ENCODE results near the gene AP1B1. TPM values are rescaled to one million over a fixed set of nuclear protein-coding genes. Genes with fewer than 3 reads are reported as not detected.

AP1B1 gene
- total and polyA plus RNA-seq, 2 experiments from 2014 or later: 67.4 to 68.2 TPM

DNA sequence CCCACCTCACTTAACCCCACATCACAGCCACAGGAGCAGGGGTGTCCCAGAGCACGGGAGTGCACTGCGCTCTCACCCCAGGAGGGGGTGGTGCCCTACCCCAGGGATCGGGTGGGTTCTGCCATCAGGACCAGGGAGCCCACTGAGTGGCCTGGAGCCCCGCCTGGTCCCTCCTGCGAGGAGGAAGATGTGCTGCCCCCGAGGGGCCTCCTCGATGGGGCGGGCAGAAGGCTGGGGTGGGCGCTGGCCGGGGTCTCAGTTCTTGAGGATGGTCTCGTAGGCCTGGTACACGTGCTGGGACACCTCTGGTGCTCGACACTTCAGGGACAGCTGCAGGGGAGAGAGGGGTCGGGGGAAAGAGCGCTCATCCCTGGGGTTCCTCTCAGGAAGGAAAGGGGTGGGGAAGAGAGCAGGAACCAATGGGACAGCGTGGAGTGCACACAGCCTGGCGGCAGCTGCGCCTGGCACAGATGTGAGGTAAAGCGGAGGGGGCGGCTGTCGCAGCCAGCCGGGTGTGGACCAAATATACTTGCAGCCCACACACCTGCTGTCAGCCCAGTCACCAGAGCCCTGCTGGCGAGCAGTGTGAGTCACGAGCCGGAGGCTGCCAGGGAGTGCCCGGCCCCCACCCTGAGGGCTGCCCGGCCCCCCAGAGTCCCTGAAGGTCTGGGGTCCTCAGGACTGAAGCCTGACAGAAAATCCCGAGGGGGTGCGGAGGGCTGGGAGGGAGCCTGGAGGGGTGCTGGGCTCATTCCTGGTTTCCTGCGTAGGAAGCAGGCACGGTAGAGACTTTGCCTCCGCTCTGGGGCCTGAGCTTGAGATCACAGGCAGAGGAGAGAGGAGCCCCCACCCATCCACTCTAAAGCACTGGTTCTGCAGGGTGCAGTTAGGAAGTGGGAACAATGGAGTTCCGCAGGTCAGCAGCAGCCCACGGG is 59.5 kb downstream of the AP1B1 start:
- Histone ChIP-seq H3K4me3 (no peak overlapping the region), H3K36me3 (peaks cover 2% of the 10 kb centered on the region), H3K27ac (no peak overlapping the region), H3K9me3 (ENCODE audit: low read depth) (no peaks in the 10 kb centered on the region), H3K4me1 (ENCODE audit: low read depth) (no peaks in the 10 kb centered on the region), H3K27me3 (no peaks in the 10 kb centered on the region)
- TF ChIP-seq, protein P1, sequence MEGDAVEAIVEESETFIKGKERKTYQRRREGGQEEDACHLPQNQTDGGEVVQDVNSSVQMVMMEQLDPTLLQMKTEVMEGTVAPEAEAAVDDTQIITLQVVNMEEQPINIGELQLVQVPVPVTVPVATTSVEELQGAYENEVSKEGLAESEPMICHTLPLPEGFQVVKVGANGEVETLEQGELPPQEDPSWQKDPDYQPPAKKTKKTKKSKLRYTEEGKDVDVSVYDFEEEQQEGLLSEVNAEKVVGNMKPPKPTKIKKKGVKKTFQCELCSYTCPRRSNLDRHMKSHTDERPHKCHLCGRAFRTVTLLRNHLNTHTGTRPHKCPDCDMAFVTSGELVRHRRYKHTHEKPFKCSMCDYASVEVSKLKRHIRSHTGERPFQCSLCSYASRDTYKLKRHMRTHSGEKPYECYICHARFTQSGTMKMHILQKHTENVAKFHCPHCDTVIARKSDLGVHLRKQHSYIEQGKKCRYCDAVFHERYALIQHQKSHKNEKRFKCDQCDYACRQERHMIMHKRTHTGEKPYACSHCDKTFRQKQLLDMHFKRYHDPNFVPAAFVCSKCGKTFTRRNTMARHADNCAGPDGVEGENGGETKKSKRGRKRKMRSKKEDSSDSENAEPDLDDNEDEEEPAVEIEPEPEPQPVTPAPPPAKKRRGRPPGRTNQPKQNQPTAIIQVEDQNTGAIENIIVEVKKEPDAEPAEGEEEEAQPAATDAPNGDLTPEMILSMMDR (IDR thresholded peaks at IDR 0.05; ENCODE audit: low read depth, low read length): no peak
- no peak for DNase-seq (ENCODE audit: low read depth in 1 of 2, low spot score in 1 of 2)

DNA sequence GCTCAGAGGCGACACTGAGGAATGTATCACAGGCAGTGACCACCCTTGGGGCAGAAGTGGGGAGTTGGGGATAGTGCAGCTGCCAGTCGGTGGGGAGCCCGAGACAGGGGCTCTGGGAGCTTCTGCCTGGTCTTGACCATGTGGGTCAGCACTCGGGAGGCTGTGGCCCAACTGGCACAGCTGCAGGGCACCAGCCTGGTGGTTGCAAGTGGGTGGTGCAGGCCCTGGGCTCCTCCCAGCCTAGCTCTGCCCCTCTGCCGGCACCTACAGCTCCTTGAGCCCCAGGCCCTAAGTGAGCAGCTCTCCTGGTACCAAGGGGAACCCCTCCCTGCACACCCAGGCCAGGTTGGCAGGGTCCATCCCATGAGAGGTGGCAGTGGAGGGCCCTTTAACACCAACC is 60.3 kb downstream of the AP1B1 start:
- no peaks in the 10 kb centered on the region for H3K27me3 ChIP-seq
- no peak overlapping the region for H3K27ac ChIP-seq
- no peaks in the 10 kb centered on the region for H3K4me1 ChIP-seq (ENCODE audit: low read depth)
- DNase-seq (ENCODE audit: low read depth in 1 of 2, low spot score in 1 of 2): no peak
- H3K36me3 ChIP-seq: peaks cover 2% of the 10 kb centered on the region
- TF ChIP-seq, protein P1 (IDR thresholded peaks at IDR 0.05; ENCODE audit: low read depth, low read length): no peak
- no peaks in the 10 kb centered on the region for H3K9me3 ChIP-seq (ENCODE audit: low read depth)
- no peak overlapping the region for H3K4me3 ChIP-seq

DNA sequence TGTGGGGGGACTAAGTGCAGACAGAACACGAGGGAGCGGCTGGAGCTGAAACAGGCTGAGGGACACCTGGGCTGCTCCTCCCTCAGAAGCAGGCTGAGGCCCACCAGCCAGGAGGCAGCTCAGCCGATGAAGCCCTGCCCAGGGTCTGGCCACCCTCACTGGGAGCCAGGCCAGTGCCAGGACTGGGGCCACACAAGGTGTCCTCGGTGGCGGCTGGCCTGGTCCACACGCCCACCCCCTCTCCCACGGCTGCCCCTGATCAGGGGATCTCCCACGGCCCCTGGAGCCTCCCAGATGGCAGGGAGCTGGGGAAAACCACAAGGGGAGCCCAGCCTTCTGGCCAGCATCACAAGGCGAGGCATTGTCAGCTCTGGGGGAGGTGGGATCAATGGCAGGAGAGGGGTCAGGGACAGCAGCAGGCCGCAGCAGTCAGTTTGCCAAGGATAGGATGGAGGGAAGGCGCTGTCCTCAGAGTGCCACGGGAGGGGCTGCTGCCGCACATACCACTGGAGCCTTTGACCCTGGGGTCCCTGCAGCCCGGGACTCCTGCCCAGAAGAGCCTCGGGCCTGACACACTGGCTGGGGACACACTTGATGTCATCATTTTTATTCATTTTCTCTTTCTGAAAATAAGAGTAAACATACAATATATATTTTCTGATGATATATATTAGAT is 61.1 kb downstream of the AP1B1 start:
- H3K36me3 ChIP-seq: peaks cover 2% of the 10 kb centered on the region
- TF ChIP-seq, protein P1 (IDR thresholded peaks at IDR 0.05; ENCODE audit: low read depth, low read length): no peak
- H3K4me1 ChIP-seq (ENCODE audit: low read depth): no peaks in the 10 kb centered on the region
- H3K4me3 ChIP-seq: no peak overlapping the region
- no peak for DNase-seq (ENCODE audit: low read depth in 1 of 2, low spot score in 1 of 2)
- no peaks in the 10 kb centered on the region for H3K9me3 ChIP-seq (ENCODE audit: low read depth)
- H3K27ac ChIP-seq: no peak overlapping the region
- no peaks in the 10 kb centered on the region for H3K27me3 ChIP-seq

DNA sequence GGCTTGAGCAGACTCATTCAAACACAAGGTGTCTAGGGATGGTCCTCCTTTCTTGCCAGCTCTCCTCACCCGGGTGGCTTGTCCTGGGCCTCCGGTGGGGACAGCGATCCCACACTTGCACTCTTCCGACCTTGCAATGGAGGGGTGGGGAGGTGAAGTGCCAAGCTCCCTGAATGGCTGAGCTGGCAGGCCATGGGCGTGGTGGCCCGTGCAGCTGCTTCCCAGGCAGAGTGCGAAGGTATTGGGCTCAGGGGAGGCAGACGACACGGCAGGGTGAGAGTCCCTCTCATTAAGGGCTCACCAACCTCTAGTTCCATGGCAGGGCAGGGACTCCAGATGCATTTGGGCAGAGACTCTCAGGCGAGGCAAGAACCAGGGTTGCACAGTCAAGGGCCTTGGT is 61.9 kb downstream of the AP1B1 start:
- no peak overlapping the region for H3K4me3 ChIP-seq
- H3K36me3 ChIP-seq: peaks cover 2% of the 10 kb centered on the region
- no peak overlapping the region for H3K27ac ChIP-seq
- H3K27me3 ChIP-seq: no peaks in the 10 kb centered on the region
- DNase-seq (ENCODE audit: low read depth in 1 of 2, low spot score in 1 of 2): no peak
- H3K9me3 ChIP-seq (ENCODE audit: low read depth): no peaks in the 10 kb centered on the region
- no peaks in the 10 kb centered on the region for H3K4me1 ChIP-seq (ENCODE audit: low read depth)
- TF ChIP-seq, protein P1 (IDR thresholded peaks at IDR 0.05; ENCODE audit: low read depth, low read length): no peak

DNA sequence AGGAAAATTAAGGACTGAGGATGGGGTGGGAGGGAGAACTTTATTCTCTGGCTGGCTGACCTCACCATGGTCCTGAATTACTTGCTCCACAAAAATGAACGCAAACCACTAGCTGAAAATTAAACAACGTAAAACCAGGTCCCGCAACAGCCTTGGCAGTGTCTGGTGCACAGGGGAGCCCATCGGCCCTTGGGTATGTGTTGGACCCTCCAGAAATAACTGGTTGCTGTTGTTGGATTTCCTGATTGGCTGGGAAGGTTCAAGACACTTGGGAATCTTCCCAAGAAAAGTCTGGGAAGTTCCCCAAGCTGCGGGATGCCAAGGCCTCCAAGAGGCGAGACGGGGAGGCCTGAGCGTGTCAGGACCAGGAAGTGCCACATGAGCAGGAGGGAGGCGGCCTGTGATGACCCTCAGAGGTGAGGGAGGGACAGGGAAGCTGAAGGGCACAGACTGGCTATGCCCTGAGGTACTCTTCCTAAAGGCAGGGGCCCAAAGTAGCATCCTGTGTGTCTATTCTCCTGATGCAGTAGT is 62.5 kb downstream of the AP1B1 start:
- no peaks in the 10 kb centered on the region for H3K27me3 ChIP-seq
- peaks cover 2% of the 10 kb centered on the region for H3K36me3 ChIP-seq
- no peak overlapping the region for H3K27ac ChIP-seq
- no peak for DNase-seq (ENCODE audit: low read depth in 1 of 2, low spot score in 1 of 2)
- H3K4me1 ChIP-seq (ENCODE audit: low read depth): no peaks in the 10 kb centered on the region
- H3K9me3 ChIP-seq (ENCODE audit: low read depth): no peaks in the 10 kb centered on the region
- TF ChIP-seq, protein P1 (IDR thresholded peaks at IDR 0.05; ENCODE audit: low read depth, low read length): no peak
- H3K4me3 ChIP-seq: no peak overlapping the region
